ENCODE measurements around the gene AZIN2. TPM values are rescaled to one million over a fixed set of nuclear protein-coding genes. Genes with fewer than 3 reads are reported as not detected.

AZIN2 gene
- total RNA-seq, 4 donors from 2014 or later = 1.5 to 3.5 (median 1.7) TPM; not detected in 1

- TF ChIP-seq, protein P1, sequence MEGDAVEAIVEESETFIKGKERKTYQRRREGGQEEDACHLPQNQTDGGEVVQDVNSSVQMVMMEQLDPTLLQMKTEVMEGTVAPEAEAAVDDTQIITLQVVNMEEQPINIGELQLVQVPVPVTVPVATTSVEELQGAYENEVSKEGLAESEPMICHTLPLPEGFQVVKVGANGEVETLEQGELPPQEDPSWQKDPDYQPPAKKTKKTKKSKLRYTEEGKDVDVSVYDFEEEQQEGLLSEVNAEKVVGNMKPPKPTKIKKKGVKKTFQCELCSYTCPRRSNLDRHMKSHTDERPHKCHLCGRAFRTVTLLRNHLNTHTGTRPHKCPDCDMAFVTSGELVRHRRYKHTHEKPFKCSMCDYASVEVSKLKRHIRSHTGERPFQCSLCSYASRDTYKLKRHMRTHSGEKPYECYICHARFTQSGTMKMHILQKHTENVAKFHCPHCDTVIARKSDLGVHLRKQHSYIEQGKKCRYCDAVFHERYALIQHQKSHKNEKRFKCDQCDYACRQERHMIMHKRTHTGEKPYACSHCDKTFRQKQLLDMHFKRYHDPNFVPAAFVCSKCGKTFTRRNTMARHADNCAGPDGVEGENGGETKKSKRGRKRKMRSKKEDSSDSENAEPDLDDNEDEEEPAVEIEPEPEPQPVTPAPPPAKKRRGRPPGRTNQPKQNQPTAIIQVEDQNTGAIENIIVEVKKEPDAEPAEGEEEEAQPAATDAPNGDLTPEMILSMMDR (IDR thresholded peaks at IDR 0.05; ENCODE audit: low read depth) = no peak
Observed at GRCh38 chr1:33048426-33048825, 32.5 kb upstream of the AZIN2 start.

DNA sequence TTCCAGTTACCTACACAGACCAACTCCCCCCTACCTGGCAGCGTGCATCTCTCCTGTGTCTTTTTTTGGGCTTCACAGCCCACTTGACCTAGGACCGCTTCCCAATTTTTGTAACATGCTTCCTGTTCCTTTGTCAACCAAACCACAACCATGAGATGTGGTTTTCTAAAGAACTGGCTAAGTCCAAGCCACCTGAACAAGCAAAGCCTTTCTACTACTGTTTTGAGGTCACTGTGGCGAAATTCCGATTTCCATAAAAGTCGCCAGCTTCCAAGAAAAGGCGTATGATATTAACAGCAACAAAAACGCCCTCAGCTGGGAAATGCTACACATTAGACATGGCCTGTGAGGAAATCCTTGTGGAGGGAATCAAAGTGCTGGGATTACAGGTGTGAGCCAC lies 31.6 kb upstream of the AZIN2 start:
- TF ChIP-seq, protein P1 (IDR thresholded peaks at IDR 0.05; ENCODE audit: low read depth) = no peak

GRCh38 chr1:33050221-33051076 lies 30.5 kb upstream of the AZIN2 start:
- TF ChIP-seq, protein P1 (IDR thresholded peaks at IDR 0.05; ENCODE audit: low read depth) = no peak

- TF ChIP-seq, protein P1 (IDR thresholded peaks at IDR 0.05; ENCODE audit: low read depth) = no peak
Observed at GRCh38 chr1:33055210-33056008, 25.5 kb upstream of the AZIN2 start.

GRCh38 chr1:33056426-33056825 lies 24.5 kb upstream of the AZIN2 start:
- TF ChIP-seq, protein P1 (IDR thresholded peaks at IDR 0.05; ENCODE audit: low read depth) = no peak

DNA sequence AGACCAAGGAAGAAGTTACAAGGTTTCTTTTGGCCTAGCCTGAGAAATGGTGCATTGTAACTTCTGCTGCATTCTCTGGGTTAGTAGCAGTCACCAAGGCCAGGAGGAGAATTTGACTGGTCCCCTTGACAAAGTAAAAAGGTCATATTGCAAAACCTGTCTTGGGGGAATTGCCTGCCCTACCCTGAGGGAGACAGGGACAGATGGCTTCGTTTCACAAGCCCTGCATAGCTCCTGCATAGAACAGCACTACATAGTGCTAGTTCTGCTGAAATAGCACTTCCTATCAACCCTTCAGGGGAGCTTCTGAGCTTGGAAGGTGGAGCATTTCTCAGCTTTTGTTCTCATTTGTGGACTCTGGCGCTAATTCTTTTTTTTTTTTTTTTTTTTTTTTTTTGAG lies 23.9 kb upstream of the AZIN2 start:
- TF ChIP-seq, protein P1 (IDR thresholded peaks at IDR 0.05; ENCODE audit: low read depth) = no peak

DNA sequence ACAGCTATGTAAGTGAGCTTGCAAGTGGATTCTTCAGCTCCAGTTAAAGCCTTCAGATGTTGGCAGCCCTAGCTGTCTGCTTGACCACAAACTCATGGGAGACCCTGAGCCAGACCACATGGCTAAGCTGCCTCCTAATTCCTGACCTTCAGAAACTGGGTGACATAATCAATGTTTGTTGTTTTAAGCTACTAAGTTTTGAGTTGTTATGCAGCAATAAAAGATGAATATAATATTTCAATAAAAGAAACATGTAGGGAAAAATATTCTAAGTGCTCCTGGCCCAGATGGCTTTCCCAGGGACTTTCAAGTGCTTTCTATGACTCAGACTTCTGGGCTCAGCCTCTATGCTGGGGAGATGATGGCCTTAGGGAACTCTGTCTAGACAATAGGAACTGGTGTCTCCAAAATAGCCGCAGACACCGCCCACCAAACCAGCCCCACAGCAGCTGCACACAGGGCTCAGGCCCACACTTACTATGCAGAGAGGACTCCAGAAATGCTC lies 20.3 kb upstream of the AZIN2 start:
- TF ChIP-seq, protein P1 (IDR thresholded peaks at IDR 0.05; ENCODE audit: low read depth) = no peak

Data from subcutaneous adipose tissue (tissue), 4 donors.